GM18502 (cell line): ENCODE results near the gene EPN2.

Experiments
- ATAC-seq: cut with Tn5 transposase; IDR thresholded peaks from one replicate; pipeline ENCODE4 v1.9.1; 2021; ENCODE audit warnings: mild to moderate bottlenecking; ENCODE audit not compliant: unreplicated experiment, poor library complexity

Gene EPN2

DNA sequence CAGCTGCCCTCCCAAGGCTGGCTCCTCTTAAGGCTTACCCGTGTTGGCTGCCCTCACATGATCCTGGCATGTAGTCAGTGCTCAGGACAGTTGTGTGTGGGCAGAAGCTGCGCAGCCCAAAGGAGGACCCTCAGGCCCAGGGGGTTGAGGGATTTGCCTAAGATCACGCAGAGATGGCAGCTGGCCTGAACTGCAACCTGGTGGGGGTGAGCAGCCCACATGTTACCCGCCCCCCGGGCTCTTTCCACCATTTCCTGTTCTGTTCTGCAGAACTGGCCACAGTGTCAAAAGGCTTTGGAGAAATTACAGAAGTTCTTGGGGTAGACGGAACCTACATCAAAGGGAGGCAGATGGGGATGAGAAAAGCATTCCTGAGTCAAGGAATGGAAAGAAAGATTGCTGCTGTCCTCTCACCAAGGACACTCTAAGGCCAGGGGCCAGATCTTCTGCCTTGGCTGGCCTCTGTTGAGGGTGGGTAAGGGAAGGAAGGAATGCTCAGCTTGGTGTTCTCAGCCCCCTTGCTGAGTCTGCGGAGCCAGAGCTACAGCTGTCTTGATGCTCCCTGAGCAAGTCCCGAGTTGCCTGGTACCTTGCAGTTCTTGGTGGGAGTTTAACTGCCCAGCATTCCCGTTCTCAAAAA lies 53.0 kb downstream of the EPN2 start:
- ATAC-seq, result no peak

DNA sequence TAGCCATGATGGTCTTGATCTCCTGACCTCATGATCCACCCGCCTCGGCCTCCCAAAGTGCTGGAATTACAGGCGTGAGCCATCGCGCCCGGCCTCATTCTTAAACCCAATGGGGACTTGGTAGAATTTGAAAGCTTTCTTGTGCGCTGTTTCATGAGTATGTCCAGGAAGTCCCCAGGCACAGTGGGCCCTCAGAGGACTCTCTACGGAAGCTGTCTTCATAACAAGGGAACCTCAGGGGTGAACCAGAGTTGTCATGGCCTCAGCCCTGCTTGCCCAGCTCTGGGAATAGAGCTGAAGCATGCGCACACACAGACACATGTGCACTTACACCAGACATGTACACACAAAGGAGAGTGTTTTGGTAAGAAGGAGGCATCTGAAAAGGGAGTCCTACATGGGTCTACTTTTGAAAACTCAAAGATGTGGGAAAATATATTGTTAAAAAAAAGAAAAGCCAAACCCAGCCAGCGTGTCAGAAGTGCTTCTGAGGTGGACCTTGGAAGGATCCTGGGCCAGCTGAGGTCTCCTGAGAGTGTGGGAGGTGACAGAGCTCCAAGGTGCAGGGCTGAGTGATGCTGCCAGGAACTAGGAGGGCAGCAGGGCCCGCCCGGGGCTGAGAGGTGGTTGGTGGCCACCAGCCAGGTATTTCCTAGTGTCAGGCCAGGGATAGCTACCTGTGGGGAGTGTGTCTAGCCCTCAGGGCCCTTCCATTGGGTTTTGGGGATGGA lies 54.6 kb downstream of the EPN2 start:
- ATAC-seq, result no peak

DNA sequence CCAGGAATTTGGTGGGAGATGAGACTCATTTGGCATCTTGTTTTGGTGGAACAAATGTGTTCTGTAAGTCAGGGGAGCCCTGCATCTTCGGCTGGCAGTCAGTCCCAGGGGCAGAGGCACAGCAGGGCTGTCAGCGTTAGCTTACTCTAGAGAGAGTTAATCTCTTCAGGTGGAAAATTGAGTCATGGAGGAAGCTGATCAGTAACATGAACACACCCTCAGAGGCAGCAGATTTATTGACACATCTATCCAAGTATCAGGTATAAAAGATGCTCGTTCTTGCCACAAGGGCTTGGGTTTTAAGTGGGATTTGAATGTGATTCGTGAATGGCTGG lies 55.2 kb downstream of the EPN2 start:
- ATAC-seq, result no peak

DNA sequence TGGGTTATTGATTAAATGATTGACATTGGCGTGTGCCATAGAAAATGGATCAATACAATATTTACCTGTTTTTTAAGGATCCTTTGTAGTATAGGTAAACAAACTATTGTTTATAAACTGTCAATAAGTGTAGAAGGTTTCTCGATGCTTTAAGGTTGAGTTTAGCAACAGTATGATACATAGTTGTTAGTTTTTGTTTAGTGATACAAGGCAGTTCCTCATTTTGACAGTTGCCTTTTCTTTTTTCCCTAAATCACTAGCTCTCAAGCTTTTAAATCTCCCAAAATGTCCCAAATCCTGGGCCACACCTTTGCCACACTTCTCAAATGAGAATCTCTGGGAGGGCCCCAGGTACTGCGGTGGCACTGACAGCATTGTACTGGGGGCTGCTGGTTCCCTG lies 57.3 kb downstream of the EPN2 start:
- ATAC-seq, result no peak

DNA sequence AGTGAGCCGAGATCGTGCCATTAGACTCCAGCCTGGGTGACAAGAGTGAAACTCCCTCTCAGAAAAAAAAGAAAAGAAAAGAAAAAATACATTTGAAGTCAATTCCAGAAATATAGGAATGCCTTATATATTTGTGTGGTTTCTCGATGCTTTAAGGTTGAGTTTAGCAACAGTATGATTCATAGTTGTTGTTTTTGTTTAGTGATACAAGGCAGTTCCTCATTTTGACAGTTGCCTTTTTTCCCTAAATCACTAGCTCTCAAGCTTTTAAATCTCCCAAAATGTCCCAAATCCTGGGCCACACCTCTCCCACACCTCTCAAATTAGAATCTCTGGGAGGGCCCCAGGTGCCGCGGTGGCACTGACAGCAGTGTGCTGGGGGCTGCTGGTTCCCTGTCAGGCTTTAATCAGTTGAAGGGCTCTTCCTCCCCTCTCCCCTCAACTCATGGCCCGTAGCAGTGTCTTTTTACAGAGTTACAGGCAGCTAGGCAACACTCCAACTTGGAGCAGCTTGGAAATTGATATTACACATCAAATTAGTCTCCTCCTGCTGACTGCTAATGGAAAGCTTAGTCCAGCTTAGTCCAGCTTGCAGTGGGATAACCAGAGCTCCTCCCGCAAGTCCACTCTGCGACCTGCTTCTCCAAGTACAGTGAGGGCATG lies 58.4 kb downstream of the EPN2 start:
- ATAC-seq, result no peak

DNA sequence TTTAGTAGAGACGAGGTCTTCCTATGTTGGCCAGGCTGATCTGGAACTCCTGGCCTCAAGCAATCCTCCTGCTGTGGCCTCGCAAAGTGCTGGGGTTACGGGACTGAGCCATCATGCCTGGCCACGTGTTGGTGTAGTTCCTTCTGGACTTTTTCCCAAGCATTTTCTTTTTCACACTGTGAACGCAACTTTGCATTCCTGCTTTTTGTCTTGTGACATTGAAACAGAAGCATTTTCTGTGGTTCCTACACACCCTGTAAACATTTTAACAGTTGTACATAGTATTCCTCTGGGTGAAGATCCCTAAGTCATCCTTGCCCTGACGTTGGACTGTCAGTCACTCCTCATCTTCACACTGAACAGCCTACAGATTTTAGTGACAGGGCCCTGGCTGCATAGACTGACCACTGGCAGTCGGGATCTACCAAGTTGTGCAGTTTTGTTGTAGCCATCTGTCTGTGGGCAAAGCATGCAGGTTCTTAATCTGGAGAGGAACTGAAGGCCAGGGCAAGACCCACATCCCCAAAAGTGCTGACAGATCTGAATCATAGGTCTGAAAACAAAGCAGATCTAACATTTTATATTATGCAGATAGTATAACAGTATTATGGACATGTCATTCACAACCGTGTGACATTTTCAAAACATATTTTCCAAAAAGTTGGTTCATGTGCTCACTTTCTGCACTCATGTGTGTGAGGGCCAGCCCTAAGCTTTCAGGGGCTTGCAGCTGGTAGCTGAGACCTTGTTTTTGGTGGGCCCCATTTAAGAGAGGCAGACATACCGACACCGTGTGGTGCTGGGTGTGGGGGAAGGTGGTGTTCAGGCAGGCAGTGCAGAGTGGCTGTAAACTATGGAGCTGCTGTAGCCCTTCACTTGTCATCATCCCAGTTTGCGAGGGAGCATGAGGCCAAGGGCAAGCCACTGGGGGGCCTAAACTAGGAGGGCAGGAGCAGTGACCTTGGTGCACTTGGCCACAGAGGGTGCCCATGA lies 59.9 kb downstream of the EPN2 start:
- ATAC-seq, result no peak

DNA sequence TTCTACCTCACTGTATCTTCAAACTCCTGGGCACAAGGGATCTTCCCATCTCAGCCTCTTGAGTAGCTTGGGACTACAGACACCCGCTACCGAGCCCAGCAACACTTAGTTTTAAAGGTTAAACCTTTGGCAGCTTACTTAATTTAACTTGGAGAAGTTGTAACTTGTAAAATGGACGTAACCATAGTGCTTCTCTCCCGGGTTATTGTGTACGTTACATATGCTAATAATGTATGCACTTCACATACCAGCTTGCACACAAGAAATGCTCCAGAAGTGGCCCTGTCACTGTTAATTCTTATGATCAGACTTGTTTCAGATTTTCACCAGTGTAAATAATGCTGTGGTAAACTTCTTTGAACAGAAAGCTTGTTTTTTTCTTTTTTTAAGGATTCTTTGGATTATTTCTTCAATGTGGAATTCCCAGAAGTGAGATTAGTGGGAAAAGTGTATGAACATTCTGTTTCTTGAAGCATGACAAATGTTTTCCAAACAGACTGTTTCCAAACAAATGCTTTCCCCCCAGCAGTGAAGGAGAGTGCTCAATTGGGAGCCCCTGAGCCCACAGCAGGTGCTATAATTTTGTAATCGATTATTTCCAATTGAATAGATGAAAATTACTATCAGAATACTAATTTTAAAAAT lies 61.5 kb downstream of the EPN2 start:
- ATAC-seq, result no peak

DNA sequence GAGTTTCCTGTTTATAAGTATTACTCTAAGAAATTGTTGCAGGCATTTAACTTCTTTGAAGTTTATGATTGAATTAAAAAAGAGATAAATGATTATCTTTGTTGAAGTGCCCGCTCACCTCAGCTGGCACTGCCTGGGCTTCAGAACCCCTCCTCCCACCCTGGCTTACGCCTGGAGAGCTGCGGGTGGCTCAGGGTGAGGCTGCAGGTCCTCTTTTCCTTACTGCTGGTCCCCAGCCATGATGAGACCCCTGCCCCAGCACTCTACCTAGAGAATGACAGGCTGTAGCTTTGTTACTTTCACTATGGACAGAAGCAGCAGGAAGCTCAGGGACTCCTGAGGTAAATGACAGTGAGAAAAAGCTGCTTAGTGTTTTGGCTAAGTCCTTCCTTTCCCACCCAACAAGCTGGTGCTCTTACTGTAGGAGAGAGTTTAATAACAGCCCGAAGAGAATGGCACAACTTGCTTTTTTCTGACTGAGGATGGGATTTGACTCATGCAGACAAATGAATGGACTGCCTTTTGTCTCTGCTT lies 62.1 kb downstream of the EPN2 start:
- no peak for ATAC-seq

DNA sequence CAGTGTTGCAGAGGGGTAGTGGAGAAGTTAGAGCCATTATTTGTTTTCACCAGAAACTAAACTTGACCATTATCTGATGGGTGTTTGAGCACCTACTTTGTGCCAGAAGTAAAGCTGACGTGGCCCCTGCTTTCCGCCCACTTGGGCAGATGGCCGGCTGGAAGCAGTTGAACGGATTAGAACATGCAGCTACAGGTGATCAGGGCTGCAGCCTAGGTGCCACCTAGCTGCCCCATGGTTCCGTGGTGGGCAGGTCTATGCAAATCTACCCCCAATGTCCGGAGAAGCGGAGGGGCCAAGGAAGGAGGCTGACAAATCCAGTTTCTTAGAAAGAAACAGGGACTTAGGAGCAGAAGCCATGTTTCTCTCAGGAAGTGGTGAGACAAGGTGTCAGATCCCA lies 62.7 kb downstream of the EPN2 start:
- ATAC-seq, result no peak

DNA sequence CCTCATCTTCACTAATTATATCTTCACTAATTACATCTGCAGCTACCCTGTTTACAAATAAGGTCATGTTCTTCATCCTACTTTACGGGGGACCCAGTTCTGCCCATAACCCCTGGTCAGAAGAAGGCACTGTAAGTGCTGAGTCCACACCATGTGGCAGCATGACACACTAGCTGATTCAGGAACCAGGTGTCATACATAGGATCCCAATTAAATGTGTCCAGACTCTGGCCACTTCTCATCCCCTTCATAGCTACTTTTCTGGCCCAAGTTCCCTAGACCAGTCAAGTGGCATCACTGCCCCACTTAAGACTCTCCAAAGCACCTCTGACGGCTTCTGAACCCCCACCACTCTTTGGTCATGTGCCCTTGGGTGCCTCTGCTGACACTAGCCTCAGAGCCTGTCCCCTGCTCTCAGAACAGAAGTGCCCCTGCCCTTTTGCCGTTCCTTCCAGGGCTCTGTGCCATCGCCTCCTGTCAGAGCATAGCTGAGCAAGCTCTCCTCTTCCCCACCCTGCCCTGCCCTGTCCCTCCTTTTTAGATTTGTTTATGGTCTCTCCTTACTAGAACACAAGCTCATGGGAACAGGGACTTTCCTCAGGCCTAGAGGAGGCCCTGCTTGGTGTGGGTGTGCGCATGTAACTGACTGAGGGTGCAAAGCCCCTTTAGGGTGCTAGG lies 64.2 kb downstream of the EPN2 start:
- ATAC-seq, result no peak

DNA sequence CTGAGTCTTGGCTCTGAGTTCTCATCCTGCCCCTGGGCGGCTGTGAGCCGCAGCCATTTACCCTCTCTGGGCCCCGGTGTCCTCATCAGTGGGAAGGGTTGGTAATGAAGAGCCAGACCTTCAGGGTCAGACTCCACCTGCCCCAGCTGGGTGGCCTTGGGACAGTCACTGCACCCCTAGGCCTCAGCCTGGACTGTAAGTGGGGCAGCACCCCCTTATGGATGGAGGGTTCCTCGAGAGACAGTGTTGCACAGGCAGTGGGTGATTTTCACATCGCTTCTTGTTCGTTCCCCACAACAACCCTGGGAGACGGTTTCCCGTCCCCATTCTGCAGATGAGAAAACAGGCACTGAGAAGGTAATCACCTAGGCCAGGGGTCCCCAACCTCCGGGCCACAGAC lies 64.8 kb downstream of the EPN2 start:
- no peak for ATAC-seq

DNA sequence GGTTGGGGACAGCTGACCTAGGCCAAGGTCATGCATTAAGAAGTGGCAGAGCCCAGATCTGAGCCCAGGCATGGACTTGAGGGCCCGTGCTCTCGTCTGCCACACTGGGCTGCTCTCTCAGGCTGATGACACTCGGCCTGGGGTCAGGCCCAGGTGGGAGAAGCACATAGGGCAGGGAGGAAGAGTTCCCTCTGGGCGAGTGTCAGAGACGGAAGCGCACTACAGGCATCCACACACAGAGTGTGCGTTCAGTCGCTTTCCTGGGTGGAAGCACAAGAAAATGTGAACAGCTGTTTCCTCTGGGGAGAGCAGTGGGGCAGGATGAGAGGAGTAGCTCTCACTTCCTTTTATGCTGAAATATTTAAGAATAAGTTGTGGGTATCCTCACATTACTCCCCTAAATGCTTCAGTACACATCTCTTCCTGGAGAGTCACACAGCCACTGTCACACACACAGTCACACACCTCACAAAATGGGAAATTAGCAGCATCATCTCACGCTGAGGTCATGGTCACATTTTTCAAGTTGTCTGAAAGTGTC lies 65.7 kb downstream of the EPN2 start:
- ATAC-seq, result no peak

DNA sequence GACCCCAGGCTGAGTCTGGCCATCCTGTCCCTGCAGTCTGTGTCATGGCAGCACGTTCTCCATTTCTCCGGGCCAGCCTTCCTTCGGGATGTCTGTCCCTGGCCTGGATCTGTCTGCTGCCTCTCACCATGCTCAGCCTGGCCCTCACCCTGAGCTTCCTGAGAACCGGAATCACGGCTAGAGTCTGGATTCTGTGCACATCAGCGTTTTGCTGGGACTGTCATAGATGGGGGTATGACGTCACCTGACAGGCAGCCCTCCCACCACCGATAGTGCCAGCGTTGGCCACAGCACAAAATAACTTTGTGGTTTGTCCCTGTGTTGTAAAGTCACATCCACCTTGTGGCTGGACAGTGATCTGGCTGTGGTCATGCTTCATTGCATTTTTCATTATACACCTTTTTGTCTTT lies 66.2 kb downstream of the EPN2 start:
- no peak for ATAC-seq

DNA sequence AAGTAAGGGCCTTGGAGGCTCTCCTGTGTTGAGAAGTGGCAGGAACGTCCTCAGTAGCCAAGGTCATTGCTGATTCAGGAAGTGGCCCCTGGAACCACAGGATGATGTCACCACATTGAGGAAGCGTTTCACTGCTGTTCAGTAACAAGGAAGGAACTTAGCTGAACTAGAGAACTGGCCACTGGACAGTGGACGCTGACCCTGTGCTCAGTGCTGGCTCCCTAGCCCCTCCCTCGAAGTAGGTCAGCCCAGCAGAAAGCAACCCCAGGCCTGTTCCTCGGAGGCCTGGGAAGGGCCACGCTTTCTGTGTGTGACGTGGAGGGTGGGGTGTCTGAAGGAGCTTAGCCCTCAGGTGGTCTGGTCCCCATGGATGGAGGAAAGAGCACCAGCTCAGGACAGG lies 67.0 kb downstream of the EPN2 start:
- ATAC-seq, result no peak

DNA sequence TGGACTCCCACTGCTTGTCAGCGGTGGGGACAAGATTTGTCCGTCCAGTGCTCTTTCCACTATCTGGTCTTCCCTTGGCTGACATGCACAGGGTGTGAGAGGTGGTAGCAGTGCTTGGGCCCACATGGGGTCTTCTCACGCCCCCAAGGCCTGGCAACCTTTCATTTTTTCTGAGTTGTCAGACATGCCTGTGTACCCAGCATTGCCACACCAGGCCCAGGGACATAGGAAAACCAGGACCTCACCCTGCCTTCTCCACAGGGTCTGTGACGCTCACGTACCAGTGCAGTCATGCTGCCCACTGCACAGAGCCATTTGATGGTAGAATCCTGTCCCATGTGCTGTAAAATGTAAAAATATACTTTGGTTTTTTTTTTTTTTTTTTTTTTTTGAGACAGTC lies 67.6 kb downstream of the EPN2 start:
- ATAC-seq, result no peak

DNA sequence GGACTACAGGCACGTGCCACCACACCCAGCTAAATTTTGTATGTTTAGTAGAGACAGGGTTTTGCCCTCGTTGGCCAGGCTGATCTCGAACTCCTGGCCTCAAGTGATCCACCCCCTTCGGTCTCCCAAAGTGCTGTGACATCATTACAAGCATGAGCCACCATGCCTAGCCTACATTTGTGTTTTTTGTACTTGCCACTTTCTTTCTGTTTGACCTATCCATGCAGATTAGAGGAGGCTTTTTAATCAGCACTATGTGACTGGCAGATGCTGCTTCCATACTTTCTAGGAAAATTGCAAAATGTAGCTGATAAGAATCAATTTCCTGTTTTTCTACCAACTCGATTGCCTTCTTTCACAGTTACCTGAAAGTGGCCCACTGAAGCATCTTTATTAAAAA lies 68.1 kb downstream of the EPN2 start:
- no peak for ATAC-seq

DNA sequence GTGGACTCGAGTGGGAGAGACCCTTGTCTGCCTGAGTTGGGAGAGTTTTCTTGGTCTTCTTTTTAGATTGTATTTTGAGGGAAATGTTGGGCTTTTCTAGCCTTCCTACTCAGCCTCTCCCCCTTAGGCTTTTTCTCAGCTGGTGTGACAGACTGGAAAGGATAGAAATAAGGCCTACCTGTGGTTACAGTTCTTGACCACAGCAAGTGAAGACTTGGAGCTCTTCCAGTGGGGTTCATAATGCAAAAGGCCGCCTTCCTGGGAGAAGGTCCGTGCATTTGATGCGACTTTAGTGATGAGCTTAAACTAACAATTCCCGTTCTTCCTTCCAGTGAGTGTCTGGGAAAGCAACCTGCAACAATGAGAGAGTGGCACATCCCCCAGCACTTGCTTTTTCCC lies 68.6 kb downstream of the EPN2 start:
- no peak for ATAC-seq

DNA sequence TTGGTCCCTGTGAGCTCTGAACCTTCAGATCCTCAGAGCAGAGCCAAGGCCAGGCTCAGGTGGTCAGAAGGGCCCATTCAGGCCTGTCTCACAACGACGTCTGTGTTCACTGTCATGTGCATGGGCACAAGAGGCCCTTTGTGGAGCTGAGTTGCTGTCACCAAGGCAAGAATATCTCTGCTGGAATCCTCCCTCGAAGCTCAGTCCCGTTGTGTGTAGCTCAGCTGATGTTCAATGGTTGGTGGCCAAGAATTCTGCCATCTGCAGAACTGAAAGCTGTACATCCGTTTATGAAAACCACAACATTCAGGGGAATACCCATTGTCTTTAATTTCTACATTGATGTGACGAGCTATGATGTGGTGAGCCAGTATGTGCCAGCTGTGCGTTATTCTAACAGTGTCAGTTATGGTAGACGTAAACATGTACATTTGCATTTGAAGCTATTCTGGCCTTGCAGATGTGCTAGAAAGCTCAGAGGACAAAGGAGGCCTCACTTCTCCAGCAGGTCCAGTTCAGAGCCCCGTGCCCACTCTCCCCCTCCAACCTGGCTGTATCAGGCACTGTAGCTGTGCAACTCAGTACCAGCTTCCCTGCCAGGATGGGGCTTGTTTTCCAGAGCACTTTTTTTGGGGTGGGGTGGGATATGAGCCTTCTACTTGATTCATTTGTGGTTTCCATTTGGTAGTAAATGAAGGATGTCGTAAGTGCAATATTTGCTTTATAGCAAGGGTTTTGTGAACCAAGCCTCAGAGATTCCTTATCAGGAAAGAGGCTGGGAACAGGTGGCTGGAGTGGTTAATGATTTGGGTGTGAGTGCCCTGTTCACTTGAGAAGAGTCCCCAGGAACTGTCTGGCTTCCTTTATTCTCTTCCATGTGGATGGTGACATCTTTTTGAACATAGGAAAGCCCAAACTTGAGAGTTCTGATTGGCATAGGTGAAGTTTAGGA lies 69.3 kb downstream of the EPN2 start:
- peak; percentile 88 for ATAC-seq
